ENCODE data around the gene TACR2. TPM values are rescaled to one million over a fixed set of nuclear protein-coding genes. Genes with fewer than 3 reads are reported as not detected.

The TACR2 gene
- total RNA-seq, 1 experiment from 2014 or later, result 0.57 TPM

DNA sequence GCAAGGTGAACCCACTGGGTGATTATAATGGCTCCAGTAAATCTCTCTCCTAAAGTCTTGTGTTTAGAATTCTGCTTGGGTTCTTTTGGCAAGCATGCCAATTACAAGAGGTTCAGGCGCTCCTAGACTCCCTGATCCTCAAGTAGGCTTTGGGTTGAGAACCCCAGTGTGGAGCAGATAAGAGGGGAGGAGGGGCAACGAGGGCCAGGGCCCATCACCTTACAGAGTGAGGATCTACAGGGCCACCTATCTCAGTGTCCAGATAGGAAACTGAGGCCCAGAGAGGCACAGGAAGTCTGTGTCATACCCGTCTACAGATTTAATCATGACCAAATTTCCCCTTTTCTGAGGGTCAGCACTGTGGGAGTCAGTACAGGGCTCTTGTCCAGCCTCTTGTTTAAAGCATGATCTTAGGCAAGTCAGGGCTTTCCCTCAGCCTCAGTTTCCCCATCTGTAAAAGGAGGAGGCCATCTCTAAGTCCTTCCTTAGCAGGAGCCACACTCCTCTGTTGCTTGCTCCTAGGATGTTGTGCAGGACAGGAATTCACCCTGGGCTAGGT, 4.4 kb downstream of the TACR2 start:
- DNase-seq, result no peak
- H3K27me3 Mint-ChIP-seq (ENCODE audit: insufficient read depth, unreplicated experiment), result no peaks in the 10 kb centered on the region
- POLR2A ChIA-PET, result no interaction called here
- no peak overlapping the region for H3K4me3 Mint-ChIP-seq (ENCODE audit: unreplicated experiment)
- TF ChIP-seq, protein P1, sequence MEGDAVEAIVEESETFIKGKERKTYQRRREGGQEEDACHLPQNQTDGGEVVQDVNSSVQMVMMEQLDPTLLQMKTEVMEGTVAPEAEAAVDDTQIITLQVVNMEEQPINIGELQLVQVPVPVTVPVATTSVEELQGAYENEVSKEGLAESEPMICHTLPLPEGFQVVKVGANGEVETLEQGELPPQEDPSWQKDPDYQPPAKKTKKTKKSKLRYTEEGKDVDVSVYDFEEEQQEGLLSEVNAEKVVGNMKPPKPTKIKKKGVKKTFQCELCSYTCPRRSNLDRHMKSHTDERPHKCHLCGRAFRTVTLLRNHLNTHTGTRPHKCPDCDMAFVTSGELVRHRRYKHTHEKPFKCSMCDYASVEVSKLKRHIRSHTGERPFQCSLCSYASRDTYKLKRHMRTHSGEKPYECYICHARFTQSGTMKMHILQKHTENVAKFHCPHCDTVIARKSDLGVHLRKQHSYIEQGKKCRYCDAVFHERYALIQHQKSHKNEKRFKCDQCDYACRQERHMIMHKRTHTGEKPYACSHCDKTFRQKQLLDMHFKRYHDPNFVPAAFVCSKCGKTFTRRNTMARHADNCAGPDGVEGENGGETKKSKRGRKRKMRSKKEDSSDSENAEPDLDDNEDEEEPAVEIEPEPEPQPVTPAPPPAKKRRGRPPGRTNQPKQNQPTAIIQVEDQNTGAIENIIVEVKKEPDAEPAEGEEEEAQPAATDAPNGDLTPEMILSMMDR (IDR thresholded peaks at IDR 0.05; ENCODE audit: insufficient read depth in 1 of 2, low read depth in 1 of 2, low read length in 1 of 2, severe bottlenecking in 1 of 2, unreplicated experiment in 1 of 2), result no peak
- intact Hi-C loops (cut with micrococcal nuclease; ENCODE audit: unreplicated experiment), result no loop called here
- peaks cover 15% of the 10 kb centered on the region for H3K4me1 Mint-ChIP-seq (ENCODE audit: low read depth, unreplicated experiment)
- Histone ChIP-seq H3K36me3 (ENCODE audit: control insufficient read depth, insufficient read depth, low read length) (no peaks in the 10 kb centered on the region), H3K27me3 (replicated peaks; ENCODE audit: control insufficient read depth, insufficient read depth, low read length) (no peaks in the 10 kb centered on the region), H3K9me3 (no peaks in the 10 kb centered on the region), H3K4me1 (peaks cover 21% of the 10 kb centered on the region), H3K4me3 (ENCODE audit: low read depth, low read length) (no peak overlapping the region)
- peaks cover 6% of the 10 kb centered on the region for H3K36me3 Mint-ChIP-seq (ENCODE audit: insufficient read depth, unreplicated experiment)
- H3K27ac Mint-ChIP-seq (ENCODE audit: unreplicated experiment), result no peak overlapping the region
- no TSS peak for BruUV-seq (replicated peaks)
- no peaks in the 10 kb centered on the region for H3K9me3 Mint-ChIP-seq (ENCODE audit: unreplicated experiment)
- CTCF ChIA-PET, result no interaction called here

DNA sequence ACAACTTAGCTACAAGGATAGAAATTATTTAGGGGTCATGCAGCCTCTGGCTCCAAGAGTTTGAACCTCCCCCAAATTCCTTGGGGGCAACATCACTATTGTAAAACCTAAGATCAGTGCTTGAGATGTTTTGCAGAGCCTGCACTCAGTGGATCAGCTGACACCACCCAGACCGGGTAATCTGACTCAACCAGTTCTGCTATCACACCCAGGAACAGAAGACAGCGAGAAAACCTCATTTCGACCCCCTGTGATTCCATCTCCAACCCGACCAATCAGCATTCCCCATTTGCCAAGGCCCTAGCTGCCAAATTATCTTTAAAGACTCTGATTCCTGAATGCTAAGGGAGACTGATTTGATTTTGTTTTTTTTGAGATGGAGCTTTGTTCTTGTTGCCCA, 5.2 kb downstream of the TACR2 start:
- no peak for DNase-seq
- peaks cover 15% of the 10 kb centered on the region for H3K4me1 Mint-ChIP-seq (ENCODE audit: low read depth, unreplicated experiment)
- Histone ChIP-seq H3K36me3 (ENCODE audit: control insufficient read depth, insufficient read depth, low read length) (no peaks in the 10 kb centered on the region), H3K27me3 (replicated peaks; ENCODE audit: control insufficient read depth, insufficient read depth, low read length) (no peaks in the 10 kb centered on the region), H3K4me3 (ENCODE audit: low read depth, low read length) (no peak overlapping the region), H3K4me1 (peaks cover 13% of the 10 kb centered on the region), H3K9me3 (no peaks in the 10 kb centered on the region)
- no peaks in the 10 kb centered on the region for H3K27me3 Mint-ChIP-seq (ENCODE audit: insufficient read depth, unreplicated experiment)
- TF ChIP-seq, protein P1 (IDR thresholded peaks at IDR 0.05; ENCODE audit: insufficient read depth in 1 of 2, low read depth in 1 of 2, low read length in 1 of 2, severe bottlenecking in 1 of 2, unreplicated experiment in 1 of 2), result no peak
- no peak overlapping the region for H3K4me3 Mint-ChIP-seq (ENCODE audit: unreplicated experiment)
- H3K9me3 Mint-ChIP-seq (ENCODE audit: unreplicated experiment), result no peaks in the 10 kb centered on the region
- CTCF ChIA-PET, result interaction anchor here (0.6 kb wide), 1 partner anchor 22 kb away, joined by 3 read pairs; no protein-coding TSS in a partner anchor
- H3K27ac Mint-ChIP-seq (ENCODE audit: unreplicated experiment), result no peak overlapping the region
- H3K36me3 Mint-ChIP-seq (ENCODE audit: insufficient read depth, unreplicated experiment), result peaks cover 11% of the 10 kb centered on the region
- POLR2A ChIA-PET, result interaction anchor here (0.7 kb wide), 1 partner anchor 14 kb away, joined by 4 read pairs; no protein-coding TSS in a partner anchor
- intact Hi-C loops (cut with micrococcal nuclease; ENCODE audit: unreplicated experiment), result no loop called here
- BruUV-seq (replicated peaks), result no TSS peak

DNA sequence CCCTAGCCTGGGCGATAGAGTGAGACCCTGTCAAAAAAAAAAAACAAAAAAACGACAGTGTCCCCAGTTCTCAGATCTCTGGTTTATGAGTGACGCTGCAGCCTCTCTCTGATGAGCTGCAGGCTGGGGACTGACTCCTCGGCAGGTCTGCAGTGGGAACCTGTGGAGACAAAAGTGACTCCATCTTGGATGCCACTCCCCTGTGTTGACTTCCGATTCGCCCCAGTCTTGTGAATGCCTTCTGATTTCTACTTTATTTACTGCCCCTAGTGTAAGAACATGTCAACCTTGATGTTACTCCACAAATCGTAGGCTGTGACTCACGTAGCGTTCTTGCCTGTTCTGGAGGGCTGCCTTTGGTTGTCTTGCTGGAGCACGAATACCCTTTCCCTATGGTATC, 6.2 kb downstream of the TACR2 start:
- Mint-ChIP-seq H3K4me1 (ENCODE audit: low read depth, unreplicated experiment) (peaks cover 15% of the 10 kb centered on the region), H3K9me3 (ENCODE audit: unreplicated experiment) (no peaks in the 10 kb centered on the region), H3K27me3 (ENCODE audit: insufficient read depth, unreplicated experiment) (no peaks in the 10 kb centered on the region), H3K27ac (ENCODE audit: unreplicated experiment) (no peak overlapping the region), H3K36me3 (ENCODE audit: insufficient read depth, unreplicated experiment) (peaks cover 17% of the 10 kb centered on the region), H3K4me3 (ENCODE audit: unreplicated experiment) (no peak overlapping the region)
- Histone ChIP-seq H3K9me3 (no peaks in the 10 kb centered on the region), H3K4me3 (ENCODE audit: low read depth, low read length) (no peak overlapping the region), H3K4me1 (peaks cover 13% of the 10 kb centered on the region), H3K27me3 (replicated peaks; ENCODE audit: control insufficient read depth, insufficient read depth, low read length) (no peaks in the 10 kb centered on the region), H3K36me3 (ENCODE audit: control insufficient read depth, insufficient read depth, low read length) (no peaks in the 10 kb centered on the region)
- no peak for DNase-seq
- BruUV-seq (replicated peaks), result no TSS peak
- POLR2A ChIA-PET, result no interaction called here
- TF ChIP-seq, protein P1 (IDR thresholded peaks at IDR 0.05; ENCODE audit: insufficient read depth in 1 of 2, low read depth in 1 of 2, low read length in 1 of 2, severe bottlenecking in 1 of 2, unreplicated experiment in 1 of 2), result no peak
- intact Hi-C loops (cut with micrococcal nuclease; ENCODE audit: unreplicated experiment), result no loop called here
- CTCF ChIA-PET, result no interaction called here
